ENCODE results near the gene NDUFB11.

DNA sequence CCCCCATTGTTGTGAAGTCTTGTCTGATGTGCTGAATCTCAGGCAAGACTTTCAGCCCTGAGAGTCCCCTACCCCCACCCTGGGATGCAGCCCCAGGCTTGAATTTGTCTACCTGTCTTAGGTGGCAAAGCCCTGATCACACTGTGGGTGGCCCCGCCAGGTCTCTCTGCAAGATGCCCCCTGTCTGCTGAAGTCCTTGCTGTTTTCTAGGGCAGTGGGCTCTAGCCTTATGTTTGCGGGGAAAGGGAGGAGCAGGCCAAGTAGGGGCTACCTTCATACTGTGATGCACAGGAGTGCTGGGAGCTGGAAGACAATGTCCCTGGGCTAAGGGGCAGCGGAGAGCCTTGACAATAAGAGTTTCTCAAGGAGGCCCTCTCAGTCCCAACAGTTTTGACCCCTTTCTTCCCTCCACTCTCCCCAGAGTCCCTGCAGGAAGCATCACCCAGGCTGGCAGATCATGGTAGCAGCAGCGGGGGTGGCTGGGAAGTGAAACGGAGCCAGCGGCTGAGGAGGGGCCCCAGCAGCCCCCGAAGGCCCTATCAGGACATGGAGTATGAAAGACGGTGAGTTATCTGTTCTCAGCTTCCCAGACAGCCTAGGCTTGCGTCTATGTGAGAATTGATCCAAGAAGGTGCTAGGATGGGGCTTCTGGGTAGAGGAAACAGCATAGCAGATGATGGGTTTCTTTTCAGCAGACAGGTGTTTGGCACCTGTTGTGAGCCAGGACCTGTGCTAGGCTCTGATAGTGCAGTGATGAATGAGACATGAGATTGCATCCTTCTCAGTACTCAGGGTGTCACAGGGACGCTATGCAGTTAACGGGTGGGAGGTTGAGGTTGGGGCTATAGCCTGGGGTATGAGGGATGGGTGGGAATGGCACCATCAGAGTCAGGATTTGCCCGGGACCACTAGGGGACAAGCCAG lies 2.7 kb upstream of the NDUFB11 start:
- TF ChIP-seq EZH2 (IDR thresholded peaks at IDR 0.05; ENCODE audit: borderline replicate concordance, low read length) = no peak
- TF ChIP-seq, protein P1, sequence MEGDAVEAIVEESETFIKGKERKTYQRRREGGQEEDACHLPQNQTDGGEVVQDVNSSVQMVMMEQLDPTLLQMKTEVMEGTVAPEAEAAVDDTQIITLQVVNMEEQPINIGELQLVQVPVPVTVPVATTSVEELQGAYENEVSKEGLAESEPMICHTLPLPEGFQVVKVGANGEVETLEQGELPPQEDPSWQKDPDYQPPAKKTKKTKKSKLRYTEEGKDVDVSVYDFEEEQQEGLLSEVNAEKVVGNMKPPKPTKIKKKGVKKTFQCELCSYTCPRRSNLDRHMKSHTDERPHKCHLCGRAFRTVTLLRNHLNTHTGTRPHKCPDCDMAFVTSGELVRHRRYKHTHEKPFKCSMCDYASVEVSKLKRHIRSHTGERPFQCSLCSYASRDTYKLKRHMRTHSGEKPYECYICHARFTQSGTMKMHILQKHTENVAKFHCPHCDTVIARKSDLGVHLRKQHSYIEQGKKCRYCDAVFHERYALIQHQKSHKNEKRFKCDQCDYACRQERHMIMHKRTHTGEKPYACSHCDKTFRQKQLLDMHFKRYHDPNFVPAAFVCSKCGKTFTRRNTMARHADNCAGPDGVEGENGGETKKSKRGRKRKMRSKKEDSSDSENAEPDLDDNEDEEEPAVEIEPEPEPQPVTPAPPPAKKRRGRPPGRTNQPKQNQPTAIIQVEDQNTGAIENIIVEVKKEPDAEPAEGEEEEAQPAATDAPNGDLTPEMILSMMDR (conservative IDR thresholded peaks at IDR 0.05 in 1 of 2, IDR thresholded peaks at IDR 0.05 in 1 of 2; ENCODE audit: extremely low read depth in 1 of 2, insufficient read depth in 1 of 2, low read depth in 1 of 2, low read length in 2 of 2) = no peak

All from mammary epithelial cell (primary cell).